B cell (primary cell): ENCODE measurements around the gene PELI2. TPM values are rescaled to one million over a fixed set of nuclear protein-coding genes. Genes with fewer than 3 reads are reported as not detected.

ENCODE experiments used
- ATAC-seq: fragments of 200-7000 bp; cut with Tn5 transposase; one replicate; pipeline ENCODE4 v1.10.0; 2021; ENCODE audit warnings: low read depth, mild to moderate bottlenecking, moderate number of reproducible peaks, moderate library complexity
- CTCF ChIA-PET: fragments of 350-600 bp; sonication (Branson Sonifier 250); formaldehyde crosslinking; loops from one replicate; lab custom pipeline; 2021; ENCODE audit warnings: antibody characterized with exemption, inconsistent platforms; lab: Charles Lee
- POLR2A ChIA-PET: fragments of 350-600 bp; sonication (Branson Sonifier 250); formaldehyde crosslinking; loops from one replicate; lab custom pipeline; 2021; ENCODE audit warnings: antibody characterized with exemption; lab: Charles Lee
- DNase-seq: peaks from one replicate; pipeline ENCODE4 v3.0.0; 2013
- H2AFZ ChIP-seq: 2 replicates; pipeline ENCODE4 v1.6.1; 2012; ENCODE audit warnings: mild to moderate bottlenecking, low read depth, low read length; ENCODE audit not compliant: insufficient read depth, poor library complexity, severe bottlenecking
- H3K27ac ChIP-seq, 2 donors: 1 replicate in 1 of 2; 2 replicates in 1 of 2; pipeline ENCODE4 v1.5.1; 2012 to 2013; ENCODE audit warnings: low read length in 2 of 2, mild to moderate bottlenecking in 2 of 2, moderate library complexity in 1 of 2
- H3K27me3 ChIP-seq, 4 experiments: fragments of 200-600 bp in 1 of 4; sonication (generic) in 1 of 4; replicated peaks in 1 of 4; 1 replicate in 2 of 4; 2 replicates in 2 of 4; pipeline versions ENCODE4 v1.6.1 to v1.7.0; 2013 to 2016; ENCODE audit warnings: low read length in 3 of 4, mild to moderate bottlenecking in 2 of 4, mixed read lengths in 1 of 4, moderate library complexity in 1 of 4; ENCODE audit not compliant: insufficient read depth in 4 of 4, control insufficient read depth in 3 of 4; ENCODE audit errors: control extremely low read depth in 1 of 4
- H3K36me3 ChIP-seq, 2 experiments: replicated peaks in 1 of 2; 1 replicate in 1 of 2; 2 replicates in 1 of 2; pipeline versions ENCODE4 v1.6.1 to v1.7.1; 2013; ENCODE audit warnings: low read length in 1 of 2; ENCODE audit not compliant: insufficient read depth in 2 of 2, control insufficient read depth in 1 of 2; ENCODE audit errors: control extremely low read depth in 1 of 2, extremely low read depth in 1 of 2
- H3K4me1 ChIP-seq, 2 donors: fragments of 200-600 bp in 1 of 2; sonication (generic) in 1 of 2; 1 replicate in 1 of 2; 2 replicates in 1 of 2; pipeline versions ENCODE4 v1.5.1 to v1.6.1; 2013 to 2017; ENCODE audit warnings: low read length in 2 of 2; ENCODE audit not compliant: control insufficient read depth in 2 of 2, insufficient read depth in 2 of 2
- H3K4me2 ChIP-seq: replicated peaks from 2 replicates; pipeline ENCODE3; 2012; ENCODE audit warnings: mild to moderate bottlenecking, low read depth, low read length; ENCODE audit not compliant: poor library complexity, severe bottlenecking
- H3K4me3 ChIP-seq, 5 experiments: fragments of 200-600 bp in 1 of 5; sonication (generic) in 1 of 5; 1 replicate in 3 of 5; 2 replicates in 2 of 5; pipeline versions ENCODE4 v1.5.1 to v1.7.0; 2011 to 2016; ENCODE audit warnings: low read length in 4 of 5, mild to moderate bottlenecking in 4 of 5, low read depth in 2 of 5, control low read depth in 1 of 5, moderate library complexity in 1 of 5; ENCODE audit not compliant: insufficient read depth in 1 of 5; ENCODE audit errors: control extremely low read depth in 1 of 5, extremely low read depth in 1 of 5
- H3K79me2 ChIP-seq: fragments of 200-600 bp; sonication (generic); one replicate; pipeline ENCODE4 v1.6.0; 2016; ENCODE audit warnings: low read length; ENCODE audit not compliant: control insufficient read depth, insufficient read depth
- H3K9ac ChIP-seq: fragments of 200-600 bp; sonication (generic); 2 replicates; pipeline ENCODE4 v1.6.1; 2017; ENCODE audit warnings: mild to moderate bottlenecking, low read length, moderate library complexity
- H3K9me3 ChIP-seq, 3 donors: one replicate each; pipeline versions ENCODE4 v1.6.1 to v1.7.1; 2013; ENCODE audit warnings: low read length in 2 of 3; ENCODE audit not compliant: control insufficient read depth in 2 of 3, insufficient read depth in 1 of 3; ENCODE audit errors: control extremely low read depth in 1 of 3
- H4K20me1 ChIP-seq: 2 replicates; pipeline ENCODE4 v1.6.0; 2012; ENCODE audit warnings: mild to moderate bottlenecking, low read length; ENCODE audit not compliant: insufficient read depth, control insufficient read depth, poor library complexity, severe bottlenecking
- H3K27ac Mint-ChIP-seq: one replicate; pipeline ENCODE4 v1.8.0; 2021; ENCODE audit warnings: mixed read lengths
- H3K27me3 Mint-ChIP-seq: one replicate; pipeline ENCODE4 v1.8.0; 2021; ENCODE audit warnings: mixed read lengths
- H3K4me1 Mint-ChIP-seq: one replicate; pipeline ENCODE4 v1.8.0; 2021; ENCODE audit warnings: mixed read lengths
- H3K4me3 Mint-ChIP-seq: one replicate; pipeline ENCODE4 v1.8.0; 2021; ENCODE audit warnings: mixed read lengths
- H3K9me3 Mint-ChIP-seq: one replicate; pipeline ENCODE4 v1.8.0; 2022; ENCODE audit warnings: mixed read lengths; ENCODE audit not compliant: insufficient read depth
- EZH2 ChIP-seq: IDR thresholded peaks from 2 replicates; pipeline ENCODE4 v1.6.1; 2012; ENCODE audit warnings: borderline replicate concordance, low read depth, mild to moderate bottlenecking, moderate library complexity, low read length; ENCODE audit not compliant: insufficient read depth, poor library complexity, severe bottlenecking
- WGBS: methylation state at CpG from one replicate; pipeline ENCODE4 v1.1.5; 2013; ENCODE audit warnings: missing lambda C conversion rate; ENCODE audit not compliant: insufficient coverage; 5-methylcytosine and 5-hydroxymethylcytosine counted together
- intact Hi-C: fragments of 100-400 bp; cut with micrococcal nuclease; formaldehyde crosslinking; loops from one replicate; pipeline ENCODE4 v1.10.0; 2022
- polyA plus RNA-seq: library from polyadenylated mRNA; depleted of rRNA; stranded (reverse); fragments of >200 nt; gene quantifications from 2 replicates; pipeline ENCODE4 v1.2.3, GENCODE V29; 2012
- total RNA-seq, 2 donors: library from RNA; stranded (reverse); fragments of 120-200 nt in 1 of 2; gene quantifications; 1 replicate in 1 of 2; 2 replicates in 1 of 2; pipeline versions ENCODE4 v1.2.3 to v1.2.4, GENCODE V29; 2013 to 2022
- TF ChIP-seq, protein P1 (sequence below): fragments of 200-600 bp; IDR thresholded peaks from one replicate; pipeline ENCODE4 v1.8.0; 2022; ENCODE audit warnings: antibody characterized with exemption, mild to moderate bottlenecking

Gene PELI2
- total and polyA plus RNA-seq, 2 donors (not counting 1 experiment from before 2014, with no cell fraction given), result 5.7 to 13.4 TPM

GRCh38 chr14:56154321-56154720 is 36.1 kb downstream of the PELI2 start:
- ATAC-seq (no peak), DNase-seq (no peak)
- CTCF ChIA-PET, result no interaction called here
- no peak overlapping the region for H3K4me2 ChIP-seq
- no peak overlapping the region for H2AFZ ChIP-seq
- peaks cover 66% of the 10 kb centered on the region for H3K79me2 ChIP-seq
- H3K27ac Mint-ChIP-seq, result no peak overlapping the region
- H3K4me3 ChIP-seq, result no peak overlapping the region
- no peaks in the 10 kb centered on the region for H3K27me3 ChIP-seq
- peaks cover 5 to 7% of the 10 kb centered on the region in 2 donors for H3K4me1 ChIP-seq
- H3K27ac ChIP-seq, result no peak overlapping the region
- POLR2A ChIA-PET, result no interaction called here
- intact Hi-C loops, result no loop called here
- 63% methylated on average over 1 of the region's 5 CpGs for WGBS
- H3K9me3 Mint-ChIP-seq, result peaks cover 2% of the 10 kb centered on the region
- no peak for TF ChIP-seq EZH2
- TF ChIP-seq, protein P1, sequence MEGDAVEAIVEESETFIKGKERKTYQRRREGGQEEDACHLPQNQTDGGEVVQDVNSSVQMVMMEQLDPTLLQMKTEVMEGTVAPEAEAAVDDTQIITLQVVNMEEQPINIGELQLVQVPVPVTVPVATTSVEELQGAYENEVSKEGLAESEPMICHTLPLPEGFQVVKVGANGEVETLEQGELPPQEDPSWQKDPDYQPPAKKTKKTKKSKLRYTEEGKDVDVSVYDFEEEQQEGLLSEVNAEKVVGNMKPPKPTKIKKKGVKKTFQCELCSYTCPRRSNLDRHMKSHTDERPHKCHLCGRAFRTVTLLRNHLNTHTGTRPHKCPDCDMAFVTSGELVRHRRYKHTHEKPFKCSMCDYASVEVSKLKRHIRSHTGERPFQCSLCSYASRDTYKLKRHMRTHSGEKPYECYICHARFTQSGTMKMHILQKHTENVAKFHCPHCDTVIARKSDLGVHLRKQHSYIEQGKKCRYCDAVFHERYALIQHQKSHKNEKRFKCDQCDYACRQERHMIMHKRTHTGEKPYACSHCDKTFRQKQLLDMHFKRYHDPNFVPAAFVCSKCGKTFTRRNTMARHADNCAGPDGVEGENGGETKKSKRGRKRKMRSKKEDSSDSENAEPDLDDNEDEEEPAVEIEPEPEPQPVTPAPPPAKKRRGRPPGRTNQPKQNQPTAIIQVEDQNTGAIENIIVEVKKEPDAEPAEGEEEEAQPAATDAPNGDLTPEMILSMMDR, result no peak
- peaks cover 0 to 4% (median 4%) of the 10 kb centered on the region in 3 donors for H3K9me3 ChIP-seq
- no peaks in the 10 kb centered on the region for H3K27me3 Mint-ChIP-seq
- H3K36me3 ChIP-seq, result no peaks in the 10 kb centered on the region
- peaks cover 38% of the 10 kb centered on the region for H4K20me1 ChIP-seq
- no peak overlapping the region for H3K4me3 Mint-ChIP-seq
- no peak overlapping the region for H3K9ac ChIP-seq
- peaks cover 21% of the 10 kb centered on the region for H3K4me1 Mint-ChIP-seq

- POLR2A ChIA-PET, result no interaction called here
- TF ChIP-seq EZH2, result no peak
- TF ChIP-seq, protein P1, result no peak
- Histone ChIP-seq H3K27me3 (no peaks in the 10 kb centered on the region), H3K9ac (no peak overlapping the region), H3K79me2 (peaks cover 64% of the 10 kb centered on the region), H3K4me3 (no peak overlapping the region), H3K27ac (no peak overlapping the region), H3K4me1 (no peaks in the 10 kb centered on the region), H2AFZ (no peak overlapping the region), H3K36me3 (no peaks in the 10 kb centered on the region), H3K9me3 (peaks cover 0 to 4% (median 4%) of the 10 kb centered on the region in 3 donors), H4K20me1 (peaks cover 32% of the 10 kb centered on the region), H3K4me2 (no peak overlapping the region)
- peaks cover 2% of the 10 kb centered on the region for H3K9me3 Mint-ChIP-seq
- H3K27ac Mint-ChIP-seq, result no peak overlapping the region
- H3K4me3 Mint-ChIP-seq, result no peak overlapping the region
- ATAC-seq (no peak), DNase-seq (no peak)
- H3K27me3 Mint-ChIP-seq, result no peaks in the 10 kb centered on the region
- intact Hi-C loops, result no loop called here
- H3K4me1 Mint-ChIP-seq, result peaks cover 12% of the 10 kb centered on the region
- CTCF ChIA-PET, result no interaction called here
Observed at GRCh38 chr14:56156096-56156495, 37.9 kb downstream of the PELI2 start.
